ENCODE measurements around the gene TWNK.
A peak's percentile ranks its signal among the peaks of the same experiment; 100 is the strongest.

The TWNK gene

GRCh38 chr10:101042667-101043362, 55.5 kb downstream of the TWNK start:
- no peaks in the 10 kb centered on the region for H3K9me2 ChIP-seq (replicated peaks; ENCODE audit: insufficient read depth, low read length)
- DNase-seq = peak; percentile 96
- peaks cover 17% of the 10 kb centered on the region for H3K4me1 ChIP-seq (ENCODE audit: low read length)
- peak overlapping the region; percentile 75 for H3K4me2 ChIP-seq (ENCODE audit: low read depth, low read length)
- peak overlapping the region; percentile 68 for H2AFZ ChIP-seq (ENCODE audit: low read length)
- H3K27me3 ChIP-seq (replicated peaks; ENCODE audit: insufficient read depth, low read length) = no peaks in the 10 kb centered on the region; the same call in 1 of the 2 replicates
- TF ChIP-seq CTCF (IDR thresholded peaks at IDR 0.05; ENCODE audit: low read length) (no peak), EZH2 (optimal IDR thresholded peaks at IDR 0.05; ENCODE audit: low read depth, low read length) (no peak), EZH2phosphoT487 (IDR thresholded peaks at IDR 0.05; ENCODE audit: low read length) (no peak)
- H3F3A ChIP-seq (ENCODE audit: insufficient read depth, low read length) = peaks cover 7% of the 10 kb centered on the region; the same call in 1 of the 2 replicates
- no peaks in the 10 kb centered on the region for H3K9me3 ChIP-seq (replicated peaks; ENCODE audit: insufficient read depth, low read length)
- no peaks in the 10 kb centered on the region for H3K79me2 ChIP-seq (ENCODE audit: low read length)
- peak overlapping the region; percentile 75 for H3K4me3 ChIP-seq (ENCODE audit: low read length)
- H3K36me3 ChIP-seq (replicated peaks; ENCODE audit: insufficient read depth, low read length) = no peaks in the 10 kb centered on the region
- H4K20me1 ChIP-seq (ENCODE audit: insufficient read depth, low read length) = no peaks in the 10 kb centered on the region
- peak overlapping the region; percentile 67 for H3K9ac ChIP-seq (ENCODE audit: low read length)
- peak overlapping the region; percentile 16; the same call in 1 of the 2 replicates for H3K27ac ChIP-seq (ENCODE audit: low read length)

GRCh38 chr10:101043363-101043707, 56.0 kb downstream of the TWNK start:
- Histone ChIP-seq H3K79me2 (ENCODE audit: low read length) (no peaks in the 10 kb centered on the region), H4K20me1 (ENCODE audit: insufficient read depth, low read length) (no peaks in the 10 kb centered on the region), H3K4me1 (ENCODE audit: low read length) (peaks cover 17% of the 10 kb centered on the region), H3K36me3 (replicated peaks; ENCODE audit: insufficient read depth, low read length) (no peaks in the 10 kb centered on the region), H3K9me2 (replicated peaks; ENCODE audit: insufficient read depth, low read length) (no peaks in the 10 kb centered on the region), H3K4me2 (ENCODE audit: low read depth, low read length) (peak overlapping the region; percentile 75), H3K9ac (ENCODE audit: low read length) (peak overlapping the region; percentile 67; the same call in 1 of the 2 replicates), H3K9me3 (replicated peaks; ENCODE audit: insufficient read depth, low read length) (no peaks in the 10 kb centered on the region), H3F3A (ENCODE audit: insufficient read depth, low read length) (peaks cover 7% of the 10 kb centered on the region; the same call in 1 of the 2 replicates), H2AFZ (ENCODE audit: low read length) (peak overlapping the region; percentile 68), H3K27ac (ENCODE audit: low read length) (peak overlapping the region; percentile 16; the same call in 1 of the 2 replicates), H3K4me3 (ENCODE audit: low read length) (peak overlapping the region; percentile 75), H3K27me3 (replicated peaks; ENCODE audit: insufficient read depth, low read length) (no peaks in the 10 kb centered on the region; the same call in 1 of the 2 replicates)
- no peak for DNase-seq
- TF ChIP-seq EZH2phosphoT487 (IDR thresholded peaks at IDR 0.05; ENCODE audit: low read length) (no peak), CTCF (IDR thresholded peaks at IDR 0.05; ENCODE audit: low read length) (no peak), EZH2 (optimal IDR thresholded peaks at IDR 0.05; ENCODE audit: low read depth, low read length) (no peak)

Measured in MM.1S (cell line).